GM18511 (cell line): Measurements from ENCODE around the gene LTBR.

Source experiments
- ATAC-seq: cut with Tn5 transposase; IDR thresholded peaks from one replicate; pipeline ENCODE4 v1.9.1; 2021; ENCODE audit warnings: mild to moderate bottlenecking, moderate library complexity; ENCODE audit not compliant: unreplicated experiment

Gene LTBR

GRCh38 chr12:6382371-6382770 is 1.6 kb upstream of the LTBR start:
- ATAC-seq = no peak

- ATAC-seq = no peak
Measured at GRCh38 chr12:6382982-6383381, 980 bp upstream of the LTBR start.

- no peak for ATAC-seq
Measured at GRCh38 chr12:6384499-6385436, 806 bp downstream of the LTBR start.

- ATAC-seq = no peak
Measured at GRCh38 chr12:6386038-6386437, 2.1 kb downstream of the LTBR start.

GRCh38 chr12:6386491-6386890 is 2.5 kb downstream of the LTBR start:
- ATAC-seq = no peak

GRCh38 chr12:6387541-6387940 is 3.6 kb downstream of the LTBR start:
- no peak for ATAC-seq

GRCh38 chr12:6390084-6390799 is 6.3 kb downstream of the LTBR start:
- no peak for ATAC-seq

GRCh38 chr12:6391013-6391412 is 7.1 kb downstream of the LTBR start:
- no peak for ATAC-seq

GRCh38 chr12:6392504-6392903 is 8.5 kb downstream of the LTBR start:
- no peak for ATAC-seq

GRCh38 chr12:6393109-6393508 is 9.1 kb downstream of the LTBR start:
- ATAC-seq = no peak

GRCh38 chr12:6394398-6394797 is 10.4 kb downstream of the LTBR start:
- no peak for ATAC-seq

GRCh38 chr12:6396031-6396430 is 12.1 kb downstream of the LTBR start:
- ATAC-seq = no peak

GRCh38 chr12:6399884-6400644 is 16.1 kb downstream of the LTBR start:
- no peak for ATAC-seq

GRCh38 chr12:6404390-6404789 is 20.4 kb downstream of the LTBR start:
- no peak for ATAC-seq

- no peak for ATAC-seq
Measured at GRCh38 chr12:6405963-6406362, 22.0 kb downstream of the LTBR start.

- no peak for ATAC-seq
Measured at GRCh38 chr12:6407236-6407954, 23.4 kb downstream of the LTBR start.

GRCh38 chr12:6416596-6416995 is 32.6 kb downstream of the LTBR start:
- ATAC-seq = no peak

GRCh38 chr12:6418796-6419195 is 34.8 kb downstream of the LTBR start:
- no peak for ATAC-seq

GRCh38 chr12:6420364-6420763 is 36.4 kb downstream of the LTBR start:
- no peak for ATAC-seq

GRCh38 chr12:6423267-6424007 is 39.5 kb downstream of the LTBR start:
- ATAC-seq = peak; percentile 40
